Liver (tissue), 3 donors: ENCODE data around the gene LARP4.
A peak's percentile ranks its signal among the peaks of the same experiment; 100 is the strongest.

Experiments
- CTCF ChIP-seq: fragments of 150-350 bp; IDR thresholded peaks from 2 replicates; pipeline ENCODE4 v1.5.1; 2017; ENCODE audit warnings: improper control_type of control experiment, low read depth, low read length; ENCODE audit not compliant: missing input control
- FOXA1 ChIP-seq: IDR thresholded peaks from 2 replicates; pipeline ENCODE4 v1.6.1; 2016; ENCODE audit warnings: antibody characterized with exemption
- MAX ChIP-seq: IDR thresholded peaks from 2 replicates; pipeline ENCODE4 v1.6.1; 2016; ENCODE audit warnings: antibody characterized with exemption
- REST ChIP-seq: IDR thresholded peaks from 2 replicates; pipeline ENCODE4 v1.6.1; 2016; ENCODE audit warnings: antibody characterized with exemption, mild to moderate bottlenecking
- TAF1 ChIP-seq: conservative IDR thresholded peaks from 2 replicates; pipeline ENCODE4 v1.6.1; 2016; ENCODE audit warnings: antibody characterized with exemption, mild to moderate bottlenecking
- donor health status: healthy.
- donor health status: healthy.

- TF ChIP-seq TAF1, result peak; percentile 97
- peak; percentile 87 for TF ChIP-seq REST
- TF ChIP-seq CTCF, result no peak
- peak; percentile 81 for TF ChIP-seq MAX
- peak; percentile 26 for TF ChIP-seq FOXA1
These were observed at the start of gene LARP4 for GRCh38 chr12:50400638-50401499.
